NCI-H187 treated with DMSO at 0.1 percent for 48 hours (cell line): ENCODE results near the gene ATG3.
"Not testable (repeated sequence)": the region's sequence is repeated elsewhere in the genome, so short reads cannot be mapped to it uniquely, and the experiment has no call there.

Source experiments
- DNase-seq: peaks from one replicate; lab custom pipeline; 2025; lab: John Stamatoyannopoulos, UW

ATG3 gene

DNA sequence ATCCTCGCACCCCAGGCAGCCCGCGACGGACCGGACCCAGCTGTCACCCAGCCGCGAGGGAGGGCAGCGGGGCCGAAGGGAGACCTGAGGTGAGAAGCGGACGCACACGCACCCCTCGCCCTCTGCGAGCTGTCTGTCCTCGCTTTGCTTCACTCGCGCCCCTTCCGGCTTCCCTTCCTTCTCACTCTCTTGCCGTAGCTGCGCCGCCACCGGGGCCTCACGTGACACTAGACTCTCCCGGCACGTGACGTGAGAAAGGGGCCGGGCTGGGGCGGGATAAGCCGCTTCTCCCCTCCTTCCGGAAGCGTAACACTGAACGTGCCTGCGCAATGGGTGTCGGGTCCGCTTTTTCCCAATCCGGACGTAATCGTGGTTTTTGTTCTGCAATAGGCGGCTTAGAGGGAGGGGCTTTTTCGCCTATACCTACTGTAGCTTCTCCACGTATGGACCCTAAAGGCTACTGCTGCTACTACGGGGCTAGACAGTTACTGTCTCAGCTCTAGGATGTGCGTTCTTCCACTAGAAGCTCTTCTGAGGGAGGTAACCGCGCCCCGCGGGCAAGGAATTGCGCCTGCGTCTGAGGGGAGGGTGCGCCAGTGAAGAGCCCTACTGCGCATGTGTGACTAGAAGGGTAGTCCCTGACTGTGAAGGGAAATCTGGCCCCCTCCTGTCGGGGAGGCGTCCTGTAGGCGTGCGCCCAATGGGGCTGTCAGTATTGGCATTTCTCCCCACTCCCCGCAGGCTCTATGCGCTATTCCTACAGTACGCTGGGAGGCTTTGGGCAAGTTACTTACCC is at the start of gene ATG3, which contains the start of gene SLC35A5:
Gene ATG3 (minus strand): TSS at position 229 of the 796 bp plus-strand sequence. CDS start 434 bp downstream, outside the sequence.
Gene SLC35A5 (plus strand): TSS at position 312 of the 796 bp plus-strand sequence. CDS start 1,359 bp downstream, outside the sequence.
- peak; percentile 95 for DNase-seq

DNA sequence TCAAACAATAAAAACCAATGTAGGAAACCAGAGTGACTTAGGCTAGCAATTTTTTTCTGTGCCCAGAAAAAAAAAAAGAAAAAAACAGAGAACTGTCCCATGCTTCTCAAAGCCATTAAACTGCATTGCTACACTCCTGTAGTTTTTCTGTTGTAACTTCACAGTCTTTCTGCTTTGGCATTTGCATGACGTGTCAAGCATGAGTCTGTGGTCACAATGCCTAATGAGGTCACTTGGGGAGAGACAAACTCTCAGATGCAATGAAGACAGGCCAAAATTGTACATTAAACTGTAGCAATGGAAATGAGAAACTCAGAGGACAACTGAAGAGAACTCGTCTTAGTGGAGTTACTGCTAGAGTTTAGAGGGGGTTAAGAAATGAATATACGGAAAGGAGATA is 48.4 kb upstream of the ATG3 start:
- DNase-seq = no peak

DNA sequence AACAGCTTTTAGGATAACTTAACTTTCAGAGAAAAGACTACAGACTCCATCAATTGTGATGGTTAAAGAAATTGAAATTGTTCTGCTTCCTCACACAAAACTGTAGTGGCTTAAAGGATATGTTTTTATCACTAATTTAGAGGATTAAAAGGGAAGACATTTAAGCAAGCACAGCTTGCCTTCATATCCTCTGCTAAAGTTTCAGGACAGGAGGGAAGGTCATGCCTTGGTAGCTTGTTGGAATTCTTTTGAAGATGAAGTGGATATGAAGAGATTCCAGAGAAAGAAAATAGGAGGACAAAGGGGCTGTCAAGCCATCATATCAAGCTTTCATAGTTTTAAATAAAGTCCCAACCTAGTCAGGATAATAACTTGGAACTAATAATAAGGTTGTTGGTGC is 46.1 kb upstream of the ATG3 start:
- DNase-seq = no peak

DNA sequence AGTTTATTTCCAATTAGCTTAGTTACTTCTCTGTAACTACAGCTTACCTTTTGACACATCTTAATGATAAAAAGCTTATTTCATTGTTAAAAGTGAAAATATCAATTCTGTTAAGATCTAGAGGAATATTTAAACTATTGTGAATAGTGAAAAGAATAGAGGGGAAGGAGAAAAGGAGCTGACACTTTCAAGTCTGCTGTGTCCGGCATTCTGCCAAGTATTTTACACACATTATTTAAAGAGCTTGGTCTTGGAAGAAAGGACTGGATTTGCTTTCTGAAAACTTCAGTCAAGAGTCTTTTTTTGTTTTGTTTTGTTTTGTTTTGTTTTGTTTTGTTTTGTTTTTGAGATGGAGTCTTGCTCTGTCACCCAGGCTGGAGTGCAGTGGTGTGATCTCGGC is 44.3 kb upstream of the ATG3 start:
- no peak for DNase-seq

- no peak for DNase-seq
These were observed 43.5 kb upstream of the ATG3 start for GRCh38 chr3:112605285-112605684.

- DNase-seq = no peak
These were observed 42.8 kb upstream of the ATG3 start for GRCh38 chr3:112604536-112604935.

DNA sequence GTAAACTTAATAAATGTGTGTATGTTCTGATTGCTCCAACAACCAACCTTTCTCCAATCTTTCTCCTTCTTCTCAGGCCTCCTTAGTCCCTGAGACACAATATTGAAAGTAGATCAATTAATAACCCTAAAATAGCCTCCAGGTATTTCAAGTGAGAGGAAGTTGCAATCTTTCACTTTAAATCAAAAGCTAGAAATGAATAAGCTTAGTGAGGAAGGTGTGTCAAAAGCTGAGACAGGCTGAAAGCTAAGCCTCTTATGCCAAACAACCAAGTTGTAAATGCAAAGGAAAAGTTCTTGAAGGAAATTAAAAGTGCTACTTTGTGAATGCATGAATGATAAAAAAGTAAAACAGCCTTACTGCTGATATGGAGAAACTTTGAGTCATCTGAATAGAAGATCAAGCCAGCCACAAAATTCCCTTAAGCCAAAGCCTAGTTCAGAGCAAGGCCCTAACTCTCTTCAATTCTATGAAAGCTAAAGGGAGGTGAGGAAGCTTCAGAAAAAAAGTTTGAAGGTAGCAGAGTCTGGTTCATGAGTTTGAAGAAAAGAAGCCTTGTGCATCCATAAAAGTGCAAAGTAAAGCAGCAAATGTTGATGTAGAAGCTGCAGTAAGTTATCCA is 40.6 kb upstream of the ATG3 start:
- DNase-seq = no peak

DNA sequence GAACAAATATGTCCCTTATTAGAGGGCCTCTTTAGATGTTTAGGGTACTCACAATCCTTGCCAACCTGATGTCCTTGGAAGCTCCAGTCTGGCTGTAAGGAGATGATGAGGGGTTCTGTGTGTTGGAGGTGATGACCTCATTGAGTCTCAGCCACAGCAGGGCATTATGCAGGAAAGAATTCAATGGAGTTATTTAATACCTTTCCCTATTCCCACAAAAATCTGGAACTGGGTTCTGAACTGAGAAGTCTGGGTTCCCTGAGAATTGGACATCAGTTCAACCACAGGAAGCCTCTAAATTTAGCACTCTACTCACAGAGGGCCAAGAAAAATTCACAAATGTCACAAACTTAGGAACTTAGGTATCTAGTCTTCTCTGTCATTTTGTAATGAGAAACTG is 37.0 kb upstream of the ATG3 start:
- no peak for DNase-seq

DNA sequence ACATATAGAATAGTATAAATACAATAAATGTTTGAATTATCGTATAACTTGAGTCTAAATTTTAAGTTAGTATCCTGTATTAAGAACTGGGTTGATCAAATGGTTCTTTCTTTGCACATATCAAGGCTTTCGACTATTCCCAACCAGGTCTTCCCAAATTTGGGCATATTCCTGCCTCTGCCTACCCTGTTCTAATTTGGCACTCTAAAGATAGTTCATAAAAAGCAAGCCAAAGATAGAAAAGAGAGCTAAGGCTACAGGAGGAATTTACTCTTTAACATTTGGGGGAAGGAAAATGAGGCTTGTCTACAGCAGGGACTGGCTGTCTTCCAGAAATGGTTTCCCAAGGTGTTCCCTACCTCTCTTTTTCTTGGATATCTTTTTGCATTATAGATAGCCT is 36.2 kb upstream of the ATG3 start:
- DNase-seq = no peak

- no peak for DNase-seq
These were observed 33.1 kb upstream of the ATG3 start for GRCh38 chr3:112594856-112595255.

GRCh38 chr3:112593258-112593657 is 31.5 kb upstream of the ATG3 start:
- DNase-seq = no peak

DNA sequence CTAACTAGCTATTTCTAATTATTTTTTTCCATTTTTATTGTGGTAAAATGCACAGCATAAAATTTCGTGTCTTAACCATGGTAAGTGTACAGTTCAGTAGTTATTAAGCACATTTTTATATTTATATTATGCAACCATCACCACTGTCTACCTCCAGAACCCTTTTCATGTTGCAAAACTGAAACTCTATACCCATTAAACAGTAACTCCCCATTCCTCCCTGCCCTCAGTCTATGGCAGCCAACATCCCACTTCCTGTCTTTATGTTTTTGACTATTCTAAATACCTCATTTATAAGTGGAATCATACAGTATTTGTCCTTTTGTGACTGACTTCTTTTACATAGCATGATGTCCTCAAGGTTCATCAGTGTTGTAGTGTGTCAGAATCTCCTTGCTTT is 25.6 kb upstream of the ATG3 start:
- DNase-seq = no peak

GRCh38 chr3:112585782-112586181 is 24.0 kb upstream of the ATG3 start:
- no peak for DNase-seq

GRCh38 chr3:112583105-112583504 is 21.3 kb upstream of the ATG3 start:
- no peak for DNase-seq

DNA sequence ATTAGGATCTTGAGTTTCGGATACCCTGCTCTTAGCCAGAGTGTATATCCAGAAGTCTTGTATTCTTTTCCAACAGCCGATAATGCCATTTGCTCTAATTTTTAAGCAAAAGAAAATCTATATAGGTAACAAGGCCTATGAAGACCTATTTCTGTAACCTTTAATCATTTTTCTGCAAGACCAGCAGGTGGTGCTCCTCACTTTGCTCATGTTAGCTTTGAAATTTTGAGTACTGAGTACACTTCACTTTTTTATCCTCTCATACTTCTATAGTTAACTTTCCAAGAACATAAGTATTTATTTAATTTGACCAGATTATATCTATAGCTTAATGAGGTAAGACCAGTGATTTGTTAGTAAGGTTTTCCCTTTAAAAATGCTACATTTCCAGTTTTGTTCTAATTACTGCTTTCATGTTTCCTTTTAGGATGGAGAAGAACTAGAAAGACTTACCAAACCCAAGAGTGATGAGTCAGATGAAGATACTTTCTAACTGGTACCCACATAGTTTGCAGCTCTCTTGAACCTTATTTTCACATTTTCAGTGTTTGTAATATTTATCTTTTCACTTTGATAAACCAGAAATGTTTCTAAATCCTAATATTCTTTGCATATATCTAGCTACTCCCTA is 20.6 kb upstream of the ATG3 start:
- peak; percentile 15 for DNase-seq

DNA sequence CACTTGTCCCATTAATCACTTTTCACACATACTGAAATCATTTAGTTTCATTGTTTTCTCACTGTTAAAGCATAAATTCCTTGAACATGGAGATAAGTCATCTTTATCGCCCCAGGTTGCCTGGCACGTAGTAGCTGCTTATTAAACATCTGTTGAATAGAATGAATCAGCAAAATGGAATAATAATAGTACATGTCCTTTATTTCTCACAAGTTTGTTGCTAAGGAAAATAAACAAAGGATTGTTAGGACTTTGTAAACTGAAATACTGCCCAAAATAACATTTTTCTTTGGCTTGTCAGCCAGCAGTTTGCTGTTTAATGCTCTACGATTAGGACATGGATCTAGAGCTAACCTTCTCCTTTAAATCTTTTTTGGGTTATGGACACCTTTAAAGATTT is 17.9 kb upstream of the ATG3 start:
- no peak for DNase-seq

DNA sequence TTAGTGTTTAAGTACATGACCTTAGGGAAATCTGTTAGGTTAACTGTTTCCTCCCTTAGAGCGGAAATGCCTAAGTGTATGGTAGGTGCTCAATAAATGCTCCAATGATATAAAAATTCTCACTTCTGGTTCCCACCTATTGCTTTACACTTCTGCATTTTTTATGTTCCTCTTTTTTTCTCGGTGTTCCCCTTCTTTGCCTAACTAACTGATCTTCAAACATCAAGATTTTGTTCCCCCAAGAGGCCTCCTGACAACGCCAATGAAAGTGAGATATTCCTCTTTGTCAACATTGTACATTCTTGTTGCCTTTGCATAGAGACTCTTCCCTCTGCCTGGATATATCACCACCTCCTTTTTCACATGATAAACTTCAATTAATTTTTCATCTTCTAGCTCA is 17.5 kb upstream of the ATG3 start:
- no peak for DNase-seq

- DNase-seq = no peak
These were observed 10.9 kb upstream of the ATG3 start for GRCh38 chr3:112572701-112573100.

DNA sequence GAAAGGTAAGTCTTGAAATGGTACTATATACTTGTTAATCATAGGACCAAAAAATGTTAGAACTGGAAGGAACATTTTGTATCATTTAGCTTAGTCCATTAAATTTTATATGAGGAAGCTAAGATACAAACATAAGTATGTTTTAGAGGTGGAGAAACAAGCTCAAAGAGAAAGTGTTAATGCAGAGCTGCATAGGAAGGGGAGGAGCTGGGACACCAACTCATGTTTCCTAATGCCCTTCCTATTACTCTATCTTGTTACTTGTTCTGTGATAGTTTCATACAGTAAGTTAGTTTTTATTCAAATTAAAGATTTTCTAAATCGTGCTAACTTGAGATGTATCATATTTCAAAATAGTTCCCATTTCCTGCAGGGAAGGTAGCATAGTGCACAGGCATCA is 7.5 kb upstream of the ATG3 start:
- no peak for DNase-seq

- DNase-seq = no peak
These were observed 6.9 kb upstream of the ATG3 start for GRCh38 chr3:112568642-112569041.

- no peak for DNase-seq
These were observed 3.2 kb upstream of the ATG3 start for GRCh38 chr3:112564940-112565305.

DNA sequence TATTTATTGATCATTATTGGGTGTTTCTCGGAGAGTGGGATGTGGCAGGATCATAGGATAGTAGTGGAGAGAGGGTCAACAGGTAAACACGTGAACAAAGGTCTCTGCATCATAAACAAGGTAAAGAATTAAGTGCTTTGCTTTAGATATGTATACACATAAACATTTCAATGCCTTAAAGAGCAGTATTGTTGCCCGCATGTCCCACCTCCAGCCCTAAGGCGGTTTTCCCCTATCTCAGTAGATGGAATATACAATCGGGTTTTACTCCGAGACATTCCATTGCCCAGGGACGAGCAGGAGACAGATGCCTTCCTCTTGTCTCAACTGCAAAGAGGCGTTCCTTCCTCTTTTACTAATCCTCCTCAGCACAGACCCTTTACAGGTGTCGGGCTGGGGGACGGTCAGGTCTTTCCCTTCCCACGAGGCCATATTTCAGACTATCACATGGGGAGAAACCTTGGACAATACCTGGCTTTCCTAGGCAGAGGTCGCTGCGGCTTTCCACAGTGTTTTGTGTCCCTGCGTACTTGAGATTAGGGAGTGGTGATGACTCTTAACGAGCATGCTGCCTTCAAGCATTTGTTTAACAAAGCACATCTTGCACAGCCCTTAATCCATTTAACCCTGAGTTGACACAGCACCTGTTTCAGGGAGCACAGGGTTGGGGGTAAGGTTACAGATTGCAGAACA is 2.6 kb upstream of the ATG3 start:
- not testable (repeated sequence) for DNase-seq

DNA sequence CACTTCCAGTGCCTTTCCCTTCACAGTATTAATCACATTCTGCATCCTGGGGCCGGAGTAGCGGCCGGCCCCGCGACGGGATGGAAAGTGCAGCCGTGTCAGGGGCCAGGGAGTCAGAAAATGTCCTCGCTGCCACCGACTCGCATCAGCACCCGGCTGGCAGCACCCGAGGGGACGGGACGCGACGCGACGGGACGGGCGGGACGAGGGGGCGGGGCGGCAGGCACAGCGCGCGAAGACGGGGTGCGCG is 353 bp downstream of the ATG3 start:
- no peak for DNase-seq
